K562 (cell line): ENCODE data around the gene KIFC3. TPM values are rescaled to one million over a fixed set of nuclear protein-coding genes. Genes with fewer than 3 reads are reported as not detected.

Source experiments
- CBX5 ChIP-seq: IDR thresholded peaks from 2 replicates; pipeline ENCODE4 v1.6.1; 2014; ENCODE audit warnings: low read depth, borderline replicate concordance
- HNRNPL ChIP-seq: fragments of 200-400 bp; formaldehyde crosslinking; IDR thresholded peaks from 2 replicates; pipeline ENCODE4 v1.6.1; 2017; ENCODE audit warnings: low read depth, mild to moderate bottlenecking, low read length
- NR4A1 ChIP-seq, 2 experiments: fragments of 250-450 bp in 1 of 2; fragments of 450-650 bp in 1 of 2; sonication (Bioruptor Pico) in 1 of 2; IDR thresholded peaks; 2 replicates each; pipeline versions ENCODE4 v1.4.0 to v1.6.1; 2016 to 2020; ENCODE audit warnings: mild to moderate bottlenecking in 2 of 2, missing compliant biosample characterization in 1 of 2, missing genetic modification characterization in 1 of 2, moderate library complexity in 1 of 2
- POLR2G ChIP-seq: fragments of 200-400 bp; formaldehyde crosslinking; IDR thresholded peaks from 2 replicates; pipeline ENCODE4 v1.6.1; 2017; ENCODE audit warnings: low read depth, mild to moderate bottlenecking, antibody characterized with exemption, low read length, moderate library complexity
- RBFOX2 ChIP-seq: fragments of 200-400 bp; formaldehyde crosslinking; IDR thresholded peaks from 2 replicates; pipeline ENCODE4 v1.6.1; 2017; ENCODE audit warnings: low read depth, mild to moderate bottlenecking, low read length, moderate library complexity
- polyA plus RNA-seq, 8 experiments: library from polyadenylated mRNA; depleted of rRNA in 4 of 8; stranded (reverse) in 5 of 8; unstranded in 3 of 8; fragments of >200 nt; fragmentation: Nextera tagmentation in 2 of 8; fragmentation: Illumina TruSeq in 1 of 8; extraction: Ambion mirVana in 2 of 8; extraction: Trizol in 1 of 8; gene quantifications; 2 replicates each; pipeline versions ENCODE4 v1.2.1 to v1.2.3, GENCODE V29; 2011 to 2014; ENCODE audit warnings: inconsistent platforms in 1 of 8, missing spikeins in 1 of 8
- total RNA-seq, 7 experiments: library from RNA; depleted of rRNA in 6 of 7; stranded (reverse); fragments of >200 nt in 6 of 7; fragmentation: Illumina TruSeq in 2 of 7; extraction: Trizol in 2 of 7; gene quantifications; 2 replicates each; pipeline versions ENCODE4 v1.2.1 to v1.2.3, GENCODE V29; 2011 to 2021; ENCODE audit warnings: low replicate concordance in 1 of 7
- TF ChIP-seq, protein P1 (sequence below): fragments of 450-650 bp; IDR thresholded peaks from 2 replicates; pipeline ENCODE4 v1.7.1; 2018; ENCODE audit warnings: mild to moderate bottlenecking, low read depth; ENCODE audit not compliant: partially characterized antibody
- TF ChIP-seq, protein P2 (sequence below), 2 experiments: fragments of 450-650 bp in 1 of 2; sonication (generic) in 1 of 2; formaldehyde crosslinking in 1 of 2; IDR thresholded peaks; 2 replicates each; pipeline versions ENCODE4 v1.7.1 to v1.9.0; 2016 to 2022; ENCODE audit warnings: inconsistent platforms in 1 of 2, mild to moderate bottlenecking in 1 of 2, missing genetic modification reagents in 1 of 2
- TF ChIP-seq, protein P3 (sequence below): fragments of 250-450 bp; sonication (Bioruptor Pico); IDR thresholded peaks from 2 replicates; pipeline ENCODE4 v1.9.0; 2021; ENCODE audit warnings: mild to moderate bottlenecking, inconsistent platforms

KIFC3 gene
- total and polyA plus RNA-seq, 9 of the 15 experiments (the other 6 are each of a cell fraction or from before 2014, with no cell fraction given): 0.23 to 105 (median 26.2) TPM

DNA sequence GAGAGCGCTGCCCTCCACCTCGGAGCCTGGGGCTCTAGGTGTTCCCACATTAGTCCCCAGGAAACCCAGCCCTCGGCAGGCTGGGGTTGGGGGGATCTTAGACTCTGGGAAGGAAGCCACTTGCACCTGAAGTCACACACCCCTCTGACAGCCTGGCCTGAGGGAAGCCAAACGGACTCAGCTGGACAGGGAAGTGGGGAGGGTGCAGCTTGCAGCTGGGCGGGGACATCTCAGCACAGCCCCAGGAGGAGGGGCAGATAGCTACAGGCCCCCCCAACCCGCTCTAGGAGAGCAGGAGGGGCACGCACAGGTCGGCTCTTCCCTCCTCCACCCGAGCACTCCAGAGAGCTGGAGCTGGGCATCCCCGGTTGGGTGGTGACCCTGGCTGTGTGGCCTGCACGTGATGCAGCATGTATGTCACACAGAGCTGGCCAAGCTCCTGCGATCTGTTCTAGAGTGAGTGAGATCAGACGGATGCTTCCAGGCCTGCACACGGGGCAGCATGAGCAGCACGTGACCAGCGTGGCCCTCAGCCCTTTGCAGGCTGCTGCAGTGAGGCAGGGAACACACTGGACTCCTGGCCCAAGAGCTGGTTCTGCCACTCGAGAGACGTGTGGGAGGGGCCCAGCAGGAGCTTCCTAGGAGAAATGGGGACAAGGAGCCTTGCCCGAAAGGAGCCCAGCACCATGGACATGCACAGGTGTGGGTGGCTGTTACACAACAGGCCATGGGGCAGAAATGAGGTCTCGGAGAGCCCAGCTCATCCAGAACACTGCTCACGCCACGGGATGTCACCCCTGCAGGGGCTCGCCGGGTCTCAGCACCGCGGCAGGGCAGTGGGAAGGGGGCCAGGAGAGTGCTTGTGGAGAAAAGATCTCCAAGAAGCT, 15.4 kb downstream of the KIFC3 start (continued):
- TF ChIP-seq, protein P1, sequence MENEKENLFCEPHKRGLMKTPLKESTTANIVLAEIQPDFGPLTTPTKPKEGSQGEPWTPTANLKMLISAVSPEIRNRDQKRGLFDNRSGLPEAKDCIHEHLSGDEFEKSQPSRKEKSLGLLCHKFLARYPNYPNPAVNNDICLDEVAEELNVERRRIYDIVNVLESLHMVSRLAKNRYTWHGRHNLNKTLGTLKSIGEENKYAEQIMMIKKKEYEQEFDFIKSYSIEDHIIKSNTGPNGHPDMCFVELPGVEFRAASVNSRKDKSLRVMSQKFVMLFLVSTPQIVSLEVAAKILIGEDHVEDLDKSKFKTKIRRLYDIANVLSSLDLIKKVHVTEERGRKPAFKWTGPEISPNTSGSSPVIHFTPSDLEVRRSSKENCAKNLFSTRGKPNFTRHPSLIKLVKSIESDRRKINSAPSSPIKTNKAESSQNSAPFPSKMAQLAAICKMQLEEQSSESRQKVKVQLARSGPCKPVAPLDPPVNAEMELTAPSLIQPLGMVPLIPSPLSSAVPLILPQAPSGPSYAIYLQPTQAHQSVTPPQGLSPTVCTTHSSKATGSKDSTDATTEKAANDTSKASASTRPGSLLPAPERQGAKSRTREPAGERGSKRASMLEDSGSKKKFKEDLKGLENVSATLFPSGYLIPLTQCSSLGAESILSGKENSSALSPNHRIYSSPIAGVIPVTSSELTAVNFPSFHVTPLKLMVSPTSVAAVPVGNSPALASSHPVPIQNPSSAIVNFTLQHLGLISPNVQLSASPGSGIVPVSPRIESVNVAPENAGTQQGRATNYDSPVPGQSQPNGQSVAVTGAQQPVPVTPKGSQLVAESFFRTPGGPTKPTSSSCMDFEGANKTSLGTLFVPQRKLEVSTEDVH: no peak
- TF ChIP-seq RBFOX2 (peak; percentile 8; the same call in 1 of the 2 replicates), POLR2G (peak; percentile 61; the same call in 1 of the 2 replicates), HNRNPL (no peak), CBX5 (no peak), NR4A1 (CRISPR knock-in tag; IDR thresholded peaks at IDR 0.05) (no peak), NR4A1 (tag; IDR thresholded peaks at IDR 0.05) (no peak)
- TF ChIP-seq, protein P2, sequence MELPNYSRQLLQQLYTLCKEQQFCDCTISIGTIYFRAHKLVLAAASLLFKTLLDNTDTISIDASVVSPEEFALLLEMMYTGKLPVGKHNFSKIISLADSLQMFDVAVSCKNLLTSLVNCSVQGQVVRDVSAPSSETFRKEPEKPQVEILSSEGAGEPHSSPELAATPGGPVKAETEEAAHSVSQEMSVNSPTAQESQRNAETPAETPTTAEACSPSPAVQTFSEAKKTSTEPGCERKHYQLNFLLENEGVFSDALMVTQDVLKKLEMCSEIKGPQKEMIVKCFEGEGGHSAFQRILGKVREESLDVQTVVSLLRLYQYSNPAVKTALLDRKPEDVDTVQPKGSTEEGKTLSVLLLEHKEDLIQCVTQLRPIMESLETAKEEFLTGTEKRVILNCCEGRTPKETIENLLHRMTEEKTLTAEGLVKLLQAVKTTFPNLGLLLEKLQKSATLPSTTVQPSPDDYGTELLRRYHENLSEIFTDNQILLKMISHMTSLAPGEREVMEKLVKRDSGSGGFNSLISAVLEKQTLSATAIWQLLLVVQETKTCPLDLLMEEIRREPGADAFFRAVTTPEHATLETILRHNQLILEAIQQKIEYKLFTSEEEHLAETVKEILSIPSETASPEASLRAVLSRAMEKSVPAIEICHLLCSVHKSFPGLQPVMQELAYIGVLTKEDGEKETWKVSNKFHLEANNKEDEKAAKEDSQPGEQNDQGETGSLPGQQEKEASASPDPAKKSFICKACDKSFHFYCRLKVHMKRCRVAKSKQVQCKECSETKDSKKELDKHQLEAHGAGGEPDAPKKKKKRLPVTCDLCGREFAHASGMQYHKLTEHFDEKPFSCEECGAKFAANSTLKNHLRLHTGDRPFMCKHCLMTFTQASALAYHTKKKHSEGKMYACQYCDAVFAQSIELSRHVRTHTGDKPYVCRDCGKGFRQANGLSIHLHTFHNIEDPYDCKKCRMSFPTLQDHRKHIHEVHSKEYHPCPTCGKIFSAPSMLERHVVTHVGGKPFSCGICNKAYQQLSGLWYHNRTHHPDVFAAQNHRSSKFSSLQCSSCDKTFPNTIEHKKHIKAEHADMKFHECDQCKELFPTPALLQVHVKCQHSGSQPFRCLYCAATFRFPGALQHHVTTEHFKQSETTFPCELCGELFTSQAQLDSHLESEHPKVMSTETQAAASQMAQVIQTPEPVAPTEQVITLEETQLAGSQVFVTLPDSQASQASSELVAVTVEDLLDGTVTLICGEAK (IDR thresholded peaks at IDR 0.05): no peak
- TF ChIP-seq, protein P2 (CRISPR knock-in tag; IDR thresholded peaks at IDR 0.05): no peak
- TF ChIP-seq, protein P3, sequence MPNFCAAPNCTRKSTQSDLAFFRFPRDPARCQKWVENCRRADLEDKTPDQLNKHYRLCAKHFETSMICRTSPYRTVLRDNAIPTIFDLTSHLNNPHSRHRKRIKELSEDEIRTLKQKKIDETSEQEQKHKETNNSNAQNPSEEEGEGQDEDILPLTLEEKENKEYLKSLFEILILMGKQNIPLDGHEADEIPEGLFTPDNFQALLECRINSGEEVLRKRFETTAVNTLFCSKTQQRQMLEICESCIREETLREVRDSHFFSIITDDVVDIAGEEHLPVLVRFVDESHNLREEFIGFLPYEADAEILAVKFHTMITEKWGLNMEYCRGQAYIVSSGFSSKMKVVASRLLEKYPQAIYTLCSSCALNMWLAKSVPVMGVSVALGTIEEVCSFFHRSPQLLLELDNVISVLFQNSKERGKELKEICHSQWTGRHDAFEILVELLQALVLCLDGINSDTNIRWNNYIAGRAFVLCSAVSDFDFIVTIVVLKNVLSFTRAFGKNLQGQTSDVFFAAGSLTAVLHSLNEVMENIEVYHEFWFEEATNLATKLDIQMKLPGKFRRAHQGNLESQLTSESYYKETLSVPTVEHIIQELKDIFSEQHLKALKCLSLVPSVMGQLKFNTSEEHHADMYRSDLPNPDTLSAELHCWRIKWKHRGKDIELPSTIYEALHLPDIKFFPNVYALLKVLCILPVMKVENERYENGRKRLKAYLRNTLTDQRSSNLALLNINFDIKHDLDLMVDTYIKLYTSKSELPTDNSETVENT: no peak
